NCI-H146 treated with DMSO at 0.1 percent for 48 hours (cell line): ENCODE data around the gene ERCC6.

Experiments
- DNase-seq: peaks from one replicate; lab custom pipeline; 2025; ENCODE audit not compliant: unreplicated experiment; lab: John Stamatoyannopoulos, UW

Gene ERCC6

GRCh38 chr10:49538381-49539319, at the start of gene ERCC6:
TSS of gene ERCC6 (minus strand) at chr10:49539121.
- DNase-seq: peak; percentile 88

GRCh38 chr10:49587981-49588380, 49.1 kb upstream of the ERCC6 start:
- no peak for DNase-seq

- DNase-seq: no peak
Observed at GRCh38 chr10:49585387-49585786, 46.5 kb upstream of the ERCC6 start.

- DNase-seq: no peak
Observed at GRCh38 chr10:49579621-49580020, 40.7 kb upstream of the ERCC6 start.

- no peak for DNase-seq
Observed at GRCh38 chr10:49578392-49578791, 39.5 kb upstream of the ERCC6 start.

GRCh38 chr10:49577182-49577925, 38.4 kb upstream of the ERCC6 start:
- no peak for DNase-seq

GRCh38 chr10:49575489-49576072, 36.7 kb upstream of the ERCC6 start:
- DNase-seq: no peak

GRCh38 chr10:49572594-49573114, 33.7 kb upstream of the ERCC6 start:
- DNase-seq: no peak

GRCh38 chr10:49571388-49571787, 32.5 kb upstream of the ERCC6 start:
- no peak for DNase-seq

GRCh38 chr10:49569031-49569631, 30.2 kb upstream of the ERCC6 start:
- DNase-seq: no peak

GRCh38 chr10:49568235-49568634, 29.3 kb upstream of the ERCC6 start:
- DNase-seq: no peak

GRCh38 chr10:49567810-49568209, 28.9 kb upstream of the ERCC6 start:
- no peak for DNase-seq

GRCh38 chr10:49564461-49565009, 25.6 kb upstream of the ERCC6 start:
- DNase-seq: no peak

- DNase-seq: no peak
Observed at GRCh38 chr10:49562893-49563292, 24.0 kb upstream of the ERCC6 start.

GRCh38 chr10:49560526-49560925, 21.6 kb upstream of the ERCC6 start:
- no peak for DNase-seq

- DNase-seq: no peak
Observed at GRCh38 chr10:49559476-49559875, 20.6 kb upstream of the ERCC6 start.

GRCh38 chr10:49558190-49558589, 19.3 kb upstream of the ERCC6 start:
- DNase-seq: no peak

GRCh38 chr10:49557681-49558080, 18.8 kb upstream of the ERCC6 start:
- no peak for DNase-seq

GRCh38 chr10:49556723-49557122, 17.8 kb upstream of the ERCC6 start:
- no peak for DNase-seq

- DNase-seq: no peak
Observed at GRCh38 chr10:49552277-49552676, 13.4 kb upstream of the ERCC6 start.

- no peak for DNase-seq
Observed at GRCh38 chr10:49550563-49550962, 11.6 kb upstream of the ERCC6 start.
